ENCODE measurements around the gene ADAMTSL1.

Gene ADAMTSL1

DNA sequence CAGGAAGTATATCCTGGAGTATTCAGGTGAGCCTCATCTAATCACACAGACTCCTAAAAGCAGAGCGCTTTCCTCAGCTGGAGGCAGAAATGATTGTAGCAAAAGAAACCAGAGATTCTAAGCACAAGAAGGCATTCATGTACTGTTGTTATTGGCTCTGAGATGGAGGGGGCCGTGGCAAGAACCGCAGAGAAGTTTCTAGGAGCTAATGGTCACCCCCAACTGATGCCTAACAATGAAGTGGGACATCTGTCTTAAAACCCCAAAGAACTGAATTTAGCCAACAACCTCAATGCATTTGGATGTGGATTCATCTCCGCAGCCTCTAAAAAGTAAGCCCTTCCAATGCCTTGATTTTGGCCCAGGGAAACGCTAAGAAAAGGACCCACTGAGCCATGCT lies 76.3 kb downstream of the ADAMTSL1 start:
- H3K27ac ChIP-seq = no peak overlapping the region
- no peak for TF ChIP-seq ZFX (IDR thresholded peaks at IDR 0.05; ENCODE audit: borderline replicate concordance)
- TF ChIP-seq, protein P1, sequence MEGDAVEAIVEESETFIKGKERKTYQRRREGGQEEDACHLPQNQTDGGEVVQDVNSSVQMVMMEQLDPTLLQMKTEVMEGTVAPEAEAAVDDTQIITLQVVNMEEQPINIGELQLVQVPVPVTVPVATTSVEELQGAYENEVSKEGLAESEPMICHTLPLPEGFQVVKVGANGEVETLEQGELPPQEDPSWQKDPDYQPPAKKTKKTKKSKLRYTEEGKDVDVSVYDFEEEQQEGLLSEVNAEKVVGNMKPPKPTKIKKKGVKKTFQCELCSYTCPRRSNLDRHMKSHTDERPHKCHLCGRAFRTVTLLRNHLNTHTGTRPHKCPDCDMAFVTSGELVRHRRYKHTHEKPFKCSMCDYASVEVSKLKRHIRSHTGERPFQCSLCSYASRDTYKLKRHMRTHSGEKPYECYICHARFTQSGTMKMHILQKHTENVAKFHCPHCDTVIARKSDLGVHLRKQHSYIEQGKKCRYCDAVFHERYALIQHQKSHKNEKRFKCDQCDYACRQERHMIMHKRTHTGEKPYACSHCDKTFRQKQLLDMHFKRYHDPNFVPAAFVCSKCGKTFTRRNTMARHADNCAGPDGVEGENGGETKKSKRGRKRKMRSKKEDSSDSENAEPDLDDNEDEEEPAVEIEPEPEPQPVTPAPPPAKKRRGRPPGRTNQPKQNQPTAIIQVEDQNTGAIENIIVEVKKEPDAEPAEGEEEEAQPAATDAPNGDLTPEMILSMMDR (IDR thresholded peaks at IDR 0.05) = no peak

DNA sequence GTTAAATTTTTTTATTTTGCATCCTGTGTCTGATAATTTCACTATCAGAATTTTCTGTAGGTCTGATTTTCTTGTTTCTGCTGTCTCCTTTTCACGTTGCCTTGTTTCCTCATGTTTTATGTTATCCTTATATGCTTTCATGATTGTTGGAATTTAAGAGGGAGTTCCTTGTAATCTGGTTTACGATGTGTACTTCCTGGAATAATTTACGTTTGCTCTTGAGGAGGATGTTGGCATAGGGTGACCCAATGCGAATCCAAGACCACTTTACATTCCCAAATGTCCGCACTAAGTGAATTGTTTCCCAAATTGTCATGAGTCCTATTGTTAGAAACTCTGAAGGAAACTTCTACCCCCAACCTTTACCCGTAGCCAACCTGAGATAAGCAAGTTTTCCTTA lies 80.3 kb downstream of the ADAMTSL1 start:
- H3K27ac ChIP-seq = no peak overlapping the region
- TF ChIP-seq, protein P1 (IDR thresholded peaks at IDR 0.05) = no peak
- no peak for TF ChIP-seq ZFX (IDR thresholded peaks at IDR 0.05; ENCODE audit: borderline replicate concordance)

DNA sequence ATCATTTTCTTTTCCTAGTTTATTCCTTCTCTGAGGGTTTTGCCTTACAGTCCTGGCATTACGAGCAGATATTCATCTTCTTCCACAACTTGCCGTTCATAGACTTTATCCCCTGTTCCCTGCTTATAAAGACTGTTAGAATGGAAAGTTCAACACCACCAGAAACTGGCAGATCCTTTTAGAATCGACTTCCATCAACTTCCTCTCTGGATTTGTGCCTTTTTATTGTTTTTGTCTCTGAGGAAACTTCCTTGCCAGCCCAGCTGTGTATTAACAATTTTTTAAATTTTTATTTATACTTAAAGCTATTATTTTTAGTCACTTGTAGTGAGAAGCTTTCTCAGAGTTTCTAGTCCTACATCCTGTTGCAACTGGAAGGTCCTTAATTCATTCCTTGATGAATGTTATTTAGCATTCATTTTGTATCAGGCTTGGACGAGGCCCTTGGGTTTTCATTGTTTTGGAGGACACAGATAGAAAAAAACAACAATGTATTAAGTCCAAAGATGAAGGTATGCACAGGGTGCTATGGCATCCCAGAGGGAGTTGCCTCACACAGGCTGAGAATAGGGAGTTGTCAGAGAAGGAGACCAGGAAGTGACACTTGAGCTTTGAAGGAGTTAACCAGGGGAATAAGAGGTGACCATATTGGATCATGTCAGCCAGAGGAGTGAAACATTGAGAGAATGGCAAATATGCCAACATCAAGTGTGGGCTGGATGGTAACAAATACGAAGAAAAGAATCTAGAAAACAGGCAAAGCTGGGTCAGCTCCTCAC lies 81.3 kb downstream of the ADAMTSL1 start:
- no peak overlapping the region for H3K27ac ChIP-seq
- TF ChIP-seq, protein P1 (IDR thresholded peaks at IDR 0.05) = no peak
- no peak for TF ChIP-seq ZFX (IDR thresholded peaks at IDR 0.05; ENCODE audit: borderline replicate concordance)

DNA sequence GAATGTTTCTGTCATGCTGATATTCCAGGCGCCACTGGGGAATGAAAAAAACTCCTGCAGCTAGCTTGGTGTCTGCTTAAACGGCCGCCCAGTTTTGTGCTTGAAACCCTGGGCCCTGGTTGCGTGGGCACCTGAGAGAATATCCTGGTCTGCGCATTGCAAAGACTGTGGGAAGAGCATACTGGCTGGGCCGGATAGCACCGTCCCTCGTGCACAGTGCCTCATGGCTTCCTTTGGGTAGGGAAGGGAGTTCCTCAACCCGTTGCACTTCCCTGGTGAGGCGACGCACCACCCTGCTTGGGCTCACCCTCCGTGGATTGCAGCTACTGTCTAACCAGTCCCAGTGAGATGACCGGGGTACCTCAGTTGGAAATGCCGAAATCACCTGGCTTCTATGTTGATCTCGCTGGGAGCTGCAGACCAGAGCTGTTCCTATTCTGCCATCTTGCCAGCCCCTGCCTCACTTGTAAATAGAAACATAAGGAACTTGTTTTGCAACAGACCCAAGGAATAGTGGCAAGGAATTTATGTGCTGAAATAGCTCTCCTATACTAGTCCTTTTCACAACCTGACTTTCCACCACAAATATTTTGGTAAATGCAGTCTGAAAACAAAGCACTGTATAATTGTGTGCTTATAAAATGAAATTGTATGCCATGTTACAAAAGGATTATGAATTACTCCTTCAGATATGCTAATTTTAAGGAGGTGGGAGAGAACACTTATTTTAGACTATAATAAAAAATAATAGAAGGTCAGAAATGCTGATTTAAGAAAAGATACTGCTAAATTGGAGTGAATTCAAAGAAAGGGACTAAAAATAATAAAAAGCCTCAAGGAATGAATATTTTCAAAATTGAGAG lies 90.3 kb downstream of the ADAMTSL1 start:
- TF ChIP-seq, protein P1 (IDR thresholded peaks at IDR 0.05) = no peak
- no peak for TF ChIP-seq ZFX (IDR thresholded peaks at IDR 0.05; ENCODE audit: borderline replicate concordance)
- H3K27ac ChIP-seq = no peak overlapping the region

DNA sequence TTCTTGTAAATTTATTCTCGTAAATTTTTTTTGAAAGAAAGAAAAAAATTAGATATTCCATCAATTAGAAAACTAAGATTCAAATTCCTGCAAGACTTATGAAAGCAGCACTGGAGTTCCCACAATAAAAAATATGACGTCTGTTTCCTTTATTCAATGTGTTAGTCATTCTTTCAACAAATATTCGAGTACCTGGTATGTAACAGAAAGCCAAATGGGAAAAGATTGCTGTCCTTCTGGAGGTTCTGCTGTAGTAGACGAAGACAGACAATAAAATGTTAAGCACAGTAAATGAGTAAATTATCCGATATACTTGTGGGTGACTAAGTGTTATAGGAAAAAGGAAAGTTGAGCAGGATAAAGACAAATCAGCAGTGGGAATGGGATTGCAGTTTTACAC lies 92.2 kb downstream of the ADAMTSL1 start:
- TF ChIP-seq ZFX (IDR thresholded peaks at IDR 0.05; ENCODE audit: borderline replicate concordance) = no peak
- TF ChIP-seq, protein P1 (IDR thresholded peaks at IDR 0.05) = no peak
- no peak overlapping the region for H3K27ac ChIP-seq

DNA sequence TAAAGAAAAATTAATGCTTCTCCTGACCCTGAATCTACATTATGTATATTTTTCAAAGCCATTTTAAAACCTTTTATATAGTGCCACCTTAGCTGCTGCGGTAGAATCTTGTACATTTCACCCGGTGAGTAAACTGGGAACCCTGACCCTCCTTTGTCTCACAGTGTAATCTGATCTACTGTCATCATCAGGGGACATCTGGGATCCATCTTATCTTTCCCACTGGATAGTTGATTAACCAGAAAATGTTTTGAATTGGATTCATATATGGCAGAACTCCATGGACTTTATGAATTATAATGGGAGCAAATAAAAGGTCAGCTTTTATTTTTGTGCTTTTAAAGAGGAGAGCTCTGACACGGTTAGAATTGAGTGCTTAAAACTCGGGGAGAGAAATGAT lies 95.0 kb downstream of the ADAMTSL1 start:
- TF ChIP-seq, protein P1 (IDR thresholded peaks at IDR 0.05) = no peak
- TF ChIP-seq ZFX (IDR thresholded peaks at IDR 0.05; ENCODE audit: borderline replicate concordance) = no peak
- H3K27ac ChIP-seq = no peak overlapping the region

Measured in 22Rv1 (cell line).